ENCODE data around the gene WDR17.
"Not testable (repeated sequence)": the region's sequence is repeated elsewhere in the genome, so short reads cannot be mapped to it uniquely, and the experiment has no call there.

The WDR17 gene

DNA sequence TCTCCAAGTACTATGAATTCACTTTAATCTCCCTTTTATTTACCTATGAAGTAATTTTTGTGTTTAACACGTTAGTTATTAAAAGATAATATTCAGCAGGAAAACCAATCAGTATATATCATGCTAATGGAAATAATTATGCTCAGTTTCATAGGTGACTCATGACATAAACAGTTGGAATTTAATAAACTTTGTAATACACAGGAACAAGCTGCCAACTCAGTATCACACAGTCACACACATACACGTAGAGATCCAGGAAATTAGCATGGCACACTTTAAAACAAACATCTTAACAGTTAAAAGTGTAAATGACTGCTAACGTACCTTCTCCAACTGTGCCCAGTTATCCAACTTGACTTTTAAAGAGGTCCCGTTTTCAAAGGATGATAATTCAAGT lies 127.5 kb downstream of the WDR17 start:
- DNase-seq (ENCODE audit: low read depth) = no peak

DNA sequence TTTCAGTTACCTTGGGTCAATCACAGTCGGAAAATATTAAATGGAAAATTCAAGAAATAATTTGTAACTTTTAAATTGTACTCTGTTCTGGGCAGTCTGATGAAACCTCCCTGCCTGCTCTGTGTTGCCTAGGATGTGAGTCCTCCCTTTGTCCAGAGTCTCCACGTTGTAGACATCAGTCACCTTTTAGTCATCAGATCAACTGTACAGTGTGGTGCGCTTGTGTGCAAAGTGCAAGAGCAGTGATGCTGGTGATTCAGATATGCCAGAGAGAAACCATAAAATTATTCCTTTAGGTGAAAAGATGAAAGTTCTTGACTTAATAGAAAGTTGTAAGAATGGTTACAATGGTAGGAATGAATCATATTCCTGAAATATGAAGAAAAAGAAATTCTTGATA lies 128.3 kb downstream of the WDR17 start:
- DNase-seq (ENCODE audit: low read depth) = no peak

DNA sequence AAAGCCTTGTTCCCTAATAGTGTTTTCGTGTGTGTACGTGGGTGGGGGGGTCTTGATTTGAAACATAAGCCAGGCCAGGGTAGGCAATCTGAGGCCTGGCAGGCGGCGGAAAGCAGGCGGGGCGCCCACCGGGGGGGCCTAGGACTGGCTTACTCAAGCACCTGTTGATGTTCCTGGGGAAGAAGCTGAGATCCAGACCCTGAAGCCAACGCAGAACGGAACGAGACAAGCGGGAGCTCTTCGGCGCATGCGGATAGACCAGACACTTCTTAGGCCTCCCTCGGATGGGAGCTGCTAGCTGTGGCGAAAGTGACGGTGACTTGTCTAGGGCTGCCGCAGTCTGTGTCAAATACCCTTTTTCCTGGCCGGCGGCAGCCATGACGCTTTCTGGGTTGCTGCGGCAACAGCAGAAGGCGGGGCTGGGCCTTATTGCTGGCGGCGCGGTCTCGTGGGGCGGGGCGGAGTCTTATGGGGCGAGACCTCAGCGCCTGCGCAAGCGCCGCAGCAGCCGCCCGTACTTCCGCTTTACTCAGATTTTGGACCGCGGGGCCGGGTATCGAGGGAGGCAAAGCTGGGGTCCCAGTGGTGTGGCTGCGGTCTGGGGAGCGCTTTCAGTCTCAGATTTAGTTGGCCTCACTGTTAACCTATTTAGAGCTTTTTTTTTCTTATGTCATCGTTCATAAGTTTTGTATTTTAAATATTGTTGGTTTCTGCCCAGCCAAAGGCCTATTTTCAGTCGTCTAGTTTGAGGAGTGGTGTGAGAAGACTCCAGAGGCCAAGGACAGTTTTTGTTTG lies 129.7 kb downstream of the WDR17 start, which contains the start of gene SPATA4:
TSS of gene SPATA4 (minus strand) at position 402 of the 795 bp plus-strand sequence. CDS start at position 379, 23 bp downstream.
- peak; percentile 56 for DNase-seq (ENCODE audit: low read depth)

DNA sequence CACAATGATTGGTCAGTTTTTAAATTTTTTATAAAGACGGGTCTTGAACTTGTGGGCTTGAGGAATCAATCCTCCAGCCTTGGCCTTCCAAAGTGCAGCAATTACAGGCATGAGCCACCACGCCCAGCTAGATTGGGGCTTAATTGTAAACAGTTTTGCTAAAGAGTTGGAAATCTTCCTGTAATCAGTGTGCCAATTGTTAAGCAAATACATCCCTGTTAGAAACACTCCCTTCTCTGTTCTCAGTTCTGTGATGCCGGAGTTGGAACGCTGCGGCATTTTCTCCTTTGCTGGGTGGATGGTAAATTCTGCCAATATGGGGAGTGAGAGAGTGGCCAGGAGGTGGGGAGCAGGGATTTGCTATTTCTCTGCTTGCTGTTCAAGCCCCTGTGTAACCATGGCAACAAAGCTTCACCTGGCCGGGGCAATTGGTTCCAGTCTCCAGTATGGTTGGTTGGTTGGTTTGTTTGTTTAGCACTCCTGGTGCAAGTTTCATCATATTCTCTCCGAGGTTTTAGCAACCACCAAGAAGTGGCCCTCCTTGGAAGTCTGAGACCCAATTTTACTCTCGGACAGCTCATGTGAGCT lies 132.8 kb downstream of the WDR17 start:
- DNase-seq (ENCODE audit: low read depth) = no peak

DNA sequence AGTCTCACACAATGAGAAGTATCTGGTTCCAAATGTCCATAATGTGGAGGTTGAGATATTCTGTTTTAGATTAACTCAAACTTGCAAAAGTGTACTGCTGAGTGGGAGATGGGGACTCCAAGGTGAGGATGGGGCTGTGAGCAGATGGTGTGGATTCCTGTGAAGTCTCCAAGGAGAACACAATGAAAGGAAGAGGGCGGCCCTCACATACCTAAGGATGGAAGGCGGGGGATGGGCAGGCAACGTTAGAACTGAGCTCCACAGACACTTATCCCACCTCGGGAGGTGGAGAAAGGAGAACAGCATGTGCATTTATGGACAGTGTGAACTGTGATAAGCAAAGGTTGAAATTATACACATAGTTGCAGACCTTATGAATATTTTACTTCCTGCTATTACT lies 139.7 kb downstream of the WDR17 start:
- no peak for DNase-seq (ENCODE audit: low read depth)

DNA sequence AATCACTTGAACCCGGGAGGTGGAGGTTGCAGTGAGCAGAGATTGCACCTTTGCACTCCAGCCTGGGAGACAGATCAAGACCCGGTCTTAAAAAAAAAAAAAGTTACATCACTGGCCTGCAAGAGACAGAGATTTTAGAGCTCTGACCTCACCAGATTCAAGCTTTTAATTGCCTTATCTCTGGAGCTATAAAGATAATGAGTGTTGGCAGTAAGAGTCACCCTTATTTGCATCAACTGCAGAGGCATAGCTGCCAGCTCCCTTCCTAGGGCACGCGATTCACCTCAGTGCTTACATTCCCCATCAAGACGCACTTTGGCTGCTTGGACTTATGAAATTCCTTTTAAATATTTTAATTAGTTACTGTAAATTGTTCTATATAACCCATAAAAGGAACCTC lies 142.2 kb downstream of the WDR17 start:
- DNase-seq (ENCODE audit: low read depth) = no peak

DNA sequence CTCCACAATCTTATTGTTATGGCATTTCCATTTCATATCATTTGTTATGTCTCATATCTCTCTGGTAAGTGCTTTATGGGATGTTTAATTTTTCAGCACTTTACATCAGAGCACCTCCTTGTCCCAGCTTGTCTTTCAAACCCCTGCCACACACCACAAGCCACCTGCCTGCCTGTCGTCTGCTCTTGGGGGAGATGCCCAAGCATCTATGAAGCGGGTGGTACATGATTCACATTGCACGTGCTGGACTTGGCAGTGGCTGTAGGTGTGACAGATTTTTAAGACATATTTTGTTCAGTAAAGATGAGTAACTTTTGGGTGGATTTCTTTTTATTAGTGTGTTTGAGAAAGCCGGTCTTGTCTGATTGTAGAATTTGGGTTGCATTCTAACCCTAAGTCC lies 143.9 kb downstream of the WDR17 start:
- DNase-seq (ENCODE audit: low read depth) = no peak

DNA sequence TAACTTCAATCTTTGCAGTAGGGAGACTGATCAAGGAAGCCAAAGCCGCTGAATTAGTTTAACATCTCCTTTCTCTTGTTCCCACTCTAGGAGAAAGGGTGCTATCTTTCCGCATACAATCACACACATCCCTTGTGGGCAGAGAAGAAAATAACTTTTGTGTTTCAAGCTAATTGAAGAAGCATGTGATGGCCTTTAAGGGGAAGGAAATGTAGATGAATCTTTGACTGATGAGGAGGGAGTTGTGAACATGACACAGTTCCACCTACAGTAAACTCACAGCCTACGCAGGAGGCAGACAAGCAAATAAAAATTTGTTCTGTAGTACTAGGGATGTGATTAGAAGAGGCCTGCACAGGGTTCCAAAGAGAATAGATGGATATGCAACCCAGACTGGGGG lies 144.5 kb downstream of the WDR17 start:
- DNase-seq (ENCODE audit: low read depth) = no peak

DNA sequence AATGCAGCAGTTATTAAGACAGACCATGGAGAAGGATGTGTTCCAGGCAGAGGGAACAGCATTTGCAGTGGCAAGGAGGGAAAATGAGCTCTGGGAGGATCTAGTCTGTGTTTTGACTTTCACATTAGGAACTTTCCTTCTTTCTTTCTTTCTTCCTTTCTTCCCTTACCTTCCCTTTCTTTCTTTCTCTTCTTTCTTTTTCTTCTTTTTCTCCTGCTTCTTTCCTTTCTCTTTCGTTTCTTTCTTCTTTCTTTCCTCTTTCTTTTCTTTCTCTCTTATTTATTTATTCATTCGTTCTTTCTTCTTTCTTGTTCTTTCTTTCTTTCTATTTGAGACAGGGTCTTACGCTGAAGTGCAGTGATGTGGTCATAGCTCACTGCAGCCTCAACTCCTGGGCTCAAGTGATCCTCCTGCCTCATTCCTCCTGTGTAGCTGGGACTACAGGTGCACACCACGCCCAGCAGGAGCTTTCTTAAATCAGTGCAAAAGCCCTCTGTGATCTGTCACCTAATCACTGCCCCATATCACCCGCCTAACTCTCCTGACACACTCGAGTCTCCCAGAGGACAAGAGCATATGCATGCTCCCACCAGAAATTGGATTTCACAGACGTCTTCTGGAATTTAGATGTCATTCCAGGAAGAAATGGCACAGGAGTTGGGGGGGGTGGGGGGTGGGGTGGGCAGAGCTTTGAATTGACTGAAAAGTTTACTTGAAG lies 145.1 kb downstream of the WDR17 start:
- DNase-seq (ENCODE audit: low read depth) = no peak

DNA sequence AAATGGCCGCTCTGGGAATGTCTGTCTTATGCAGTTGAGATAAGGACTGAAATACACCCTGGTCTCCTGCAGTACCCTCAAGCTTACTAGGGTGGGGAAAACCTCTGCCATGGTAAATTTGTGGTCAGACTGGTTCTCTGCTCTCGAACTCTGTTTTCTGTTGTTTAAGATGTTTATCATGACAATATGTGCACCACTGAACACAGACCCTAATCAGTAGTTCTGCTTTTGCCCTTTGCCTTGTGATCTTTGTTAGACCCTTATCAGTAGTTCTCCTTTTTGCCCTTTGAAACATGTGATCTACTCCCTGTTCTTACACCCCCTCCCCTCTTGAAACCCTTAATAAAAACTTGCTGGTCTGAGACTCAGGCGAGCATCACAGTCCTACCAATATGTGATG lies 146.7 kb downstream of the WDR17 start:
- not testable (repeated sequence) for DNase-seq (ENCODE audit: low read depth)

DNA sequence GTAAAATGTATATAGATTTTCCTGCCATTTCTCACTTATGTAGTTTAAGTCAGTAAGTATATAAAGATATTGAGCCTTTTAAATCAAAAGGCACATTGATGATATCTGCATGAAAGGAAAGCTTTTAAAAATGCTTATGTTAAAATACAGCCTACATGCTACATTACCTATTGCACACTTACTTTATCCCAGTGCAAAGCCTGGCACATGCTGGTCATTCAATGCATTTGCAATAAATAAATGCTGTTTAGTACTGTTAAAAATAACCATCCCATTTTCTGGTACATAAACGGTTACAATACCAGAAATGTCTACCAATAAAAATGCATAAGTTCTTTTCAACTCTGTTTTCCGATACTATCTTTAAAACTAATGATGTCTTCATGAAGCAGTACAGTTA lies 151.9 kb downstream of the WDR17 start:
- no peak for DNase-seq (ENCODE audit: low read depth)

DNA sequence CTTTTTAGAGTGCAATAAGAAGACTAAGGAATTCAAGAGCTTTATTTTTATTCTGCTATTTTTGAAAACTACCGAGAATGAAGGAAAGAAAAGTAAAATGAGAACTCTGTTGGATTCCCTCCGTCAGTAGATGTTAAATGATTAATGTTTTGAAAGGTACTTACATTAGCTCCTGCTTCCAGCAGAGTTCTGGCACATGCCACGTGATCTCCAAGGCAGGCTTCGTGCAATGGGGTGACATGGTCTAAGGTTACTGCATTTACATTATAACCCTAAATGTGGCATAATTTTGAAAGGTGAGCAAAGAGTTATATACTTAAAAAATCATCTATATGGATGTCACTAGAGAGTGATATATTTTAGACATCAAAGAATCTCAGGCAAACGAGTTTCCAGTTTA lies 156.5 kb downstream of the WDR17 start:
- DNase-seq (ENCODE audit: low read depth) = no peak

DNA sequence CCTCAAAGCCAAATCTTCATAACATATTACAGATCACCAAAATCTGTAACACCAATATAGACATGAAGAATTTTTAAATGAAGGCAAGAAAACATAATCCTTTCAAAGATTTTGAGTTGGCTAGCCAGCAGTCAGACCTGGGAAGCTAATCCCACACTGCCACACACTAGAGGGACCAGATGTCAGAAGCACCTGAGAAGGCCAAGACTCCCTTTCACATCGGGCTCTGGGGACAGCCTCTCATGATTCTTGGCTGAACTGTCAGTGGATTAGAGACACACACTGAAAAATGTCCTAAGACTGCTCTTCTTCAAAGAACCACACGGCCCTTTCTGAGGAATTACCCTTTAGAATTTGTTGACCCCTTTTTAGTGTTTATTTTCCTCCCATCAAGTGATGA lies 157.9 kb downstream of the WDR17 start:
- DNase-seq (ENCODE audit: low read depth) = no peak

DNA sequence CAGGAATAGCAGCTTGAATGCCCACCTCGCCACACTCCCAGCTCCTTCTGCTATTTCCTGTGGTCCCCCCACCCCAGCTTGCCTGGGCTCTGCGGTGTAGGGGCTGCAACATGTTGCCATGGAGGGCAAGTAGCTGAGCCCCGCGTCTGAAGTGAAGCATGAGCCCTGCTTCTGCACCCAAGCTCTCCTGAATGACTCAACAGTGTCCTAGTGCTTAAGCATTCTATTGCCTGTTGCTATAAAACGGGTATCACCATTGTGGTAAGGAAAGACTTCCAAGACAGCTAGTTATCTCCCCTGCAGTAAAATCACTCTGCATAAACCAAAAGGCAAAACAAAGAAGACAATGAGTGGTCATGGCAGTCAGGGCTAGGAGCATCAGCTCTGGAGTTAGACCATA lies 161.1 kb downstream of the WDR17 start:
- no peak for DNase-seq (ENCODE audit: low read depth)

DNA sequence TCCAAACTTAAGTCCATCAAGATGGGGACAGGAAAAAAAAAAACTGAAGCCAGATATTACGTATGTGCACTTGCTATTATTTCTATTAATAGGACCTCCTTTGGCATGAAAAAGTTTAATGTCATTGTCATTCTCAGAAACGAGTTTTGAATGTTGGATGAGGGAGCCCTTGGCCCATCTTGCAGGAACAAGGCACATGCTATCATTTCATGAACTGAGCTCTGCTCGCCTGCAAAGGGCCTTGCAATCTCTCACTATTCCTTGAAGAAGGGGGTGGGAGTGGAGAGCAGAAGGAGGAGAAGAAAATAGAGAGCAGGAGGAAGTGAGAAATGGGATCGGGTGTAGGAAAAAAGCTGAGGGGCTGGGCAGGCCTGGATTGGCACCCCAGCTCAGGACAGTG lies 164.0 kb downstream of the WDR17 start:
- DNase-seq (ENCODE audit: low read depth) = no peak
